Measurements from ENCODE around the gene PXN.
"Not testable (repeated sequence)": the region's sequence is repeated elsewhere in the genome, so short reads cannot be mapped to it uniquely, and the experiment has no call there.

DNA sequence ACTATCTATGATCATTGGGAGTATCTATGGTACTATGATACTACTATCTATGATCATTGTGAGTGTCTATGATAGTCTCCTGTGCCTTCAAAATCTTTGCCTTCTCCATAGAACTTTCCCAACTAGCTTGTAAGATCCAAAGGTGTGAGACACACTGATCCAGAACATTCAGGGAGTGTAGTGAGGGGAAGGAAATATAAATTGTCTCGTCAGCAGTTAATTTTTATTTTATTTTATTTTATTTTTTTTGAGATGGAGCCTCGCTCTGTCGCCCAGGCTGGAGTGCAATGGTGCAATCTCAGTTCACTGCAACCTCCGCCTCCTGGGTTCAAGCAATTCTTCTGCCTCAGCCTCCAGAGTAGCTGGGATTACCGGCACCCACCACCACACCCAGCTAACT lies 58.7 kb downstream of the PXN start:
- not testable (repeated sequence) for TF ChIP-seq CREB5 (CRISPR knock-in tag; IDR thresholded peaks at IDR 0.05; ENCODE audit: low read depth); ZNF70 (CRISPR knock-in tag; IDR thresholded peaks at IDR 0.05); ZC3H10 (CRISPR knock-in tag; IDR thresholded peaks at IDR 0.05)

Data from SK-N-SH treated with all-trans-retinoic acid at 6 μM for 48 hours (cell line).